MV-4-11 (cell line): ENCODE measurements around the gene PRKAA1.
"Not testable (repeated sequence)": the region's sequence is repeated elsewhere in the genome, so short reads cannot be mapped to it uniquely, and the experiment has no call there.

ENCODE experiments used
- DNase-seq: peaks from one replicate; lab custom pipeline; 2025; lab: John Stamatoyannopoulos, UW

PRKAA1 gene

DNA sequence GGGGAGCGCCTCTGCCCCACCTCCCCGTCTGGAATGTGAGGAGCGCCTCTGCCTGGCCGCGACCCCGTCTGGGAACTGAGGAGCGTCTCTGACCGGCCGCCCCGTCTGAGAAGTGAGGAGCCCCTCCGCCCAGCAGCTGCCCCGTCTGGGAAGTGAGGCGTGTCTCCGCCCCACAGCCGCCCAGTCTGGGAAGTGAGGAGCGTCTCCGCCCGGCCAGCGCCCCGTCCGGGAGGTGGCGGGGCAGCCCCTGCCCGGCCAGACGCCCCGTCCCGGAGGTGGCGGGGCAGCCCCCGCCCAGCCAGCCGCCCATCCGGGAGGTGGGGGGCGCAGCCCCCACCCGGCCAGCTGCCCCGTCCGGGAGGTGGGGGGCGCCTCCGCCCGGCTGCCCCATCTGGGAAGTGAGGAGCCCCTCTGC is 75.7 kb downstream of the PRKAA1 start:
- DNase-seq = not testable (repeated sequence)

DNA sequence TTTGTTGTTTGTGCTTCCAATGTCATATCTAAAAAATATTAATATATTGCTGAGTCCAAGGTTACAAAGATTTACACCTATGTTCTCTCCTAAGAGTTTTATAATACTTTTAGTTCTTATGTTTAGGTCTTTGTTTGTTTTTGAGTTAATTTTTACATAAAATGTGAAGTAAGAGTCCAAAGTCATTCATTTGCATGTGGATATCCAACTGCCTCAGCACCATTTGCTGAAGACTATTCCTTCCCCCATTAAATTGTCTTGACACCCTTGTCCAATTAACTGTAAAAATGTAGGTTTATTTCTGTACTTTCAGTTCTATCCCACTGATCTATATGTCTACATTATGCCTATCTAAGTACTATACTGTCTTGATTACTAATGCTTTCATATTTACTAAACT is 78.1 kb downstream of the PRKAA1 start:
- no peak for DNase-seq

DNA sequence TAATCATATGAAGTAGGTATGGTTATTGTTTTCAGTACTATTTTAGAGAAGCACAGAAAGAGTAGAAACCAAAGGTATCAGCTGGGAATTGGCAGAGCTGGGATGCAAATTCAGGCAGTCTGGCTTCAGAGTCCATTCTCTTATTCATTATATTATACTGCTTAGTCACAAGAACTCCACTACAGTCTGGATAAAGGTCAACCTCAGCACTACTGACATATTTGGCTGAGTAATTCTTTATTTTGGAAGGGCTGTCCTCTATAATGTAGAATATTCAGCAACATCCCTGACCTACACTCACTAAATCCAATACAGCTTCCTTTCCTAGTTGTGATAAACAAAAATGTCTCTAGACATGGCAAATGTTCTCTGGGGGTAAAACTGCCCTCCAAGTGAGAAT is 80.9 kb downstream of the PRKAA1 start:
- DNase-seq = no peak

DNA sequence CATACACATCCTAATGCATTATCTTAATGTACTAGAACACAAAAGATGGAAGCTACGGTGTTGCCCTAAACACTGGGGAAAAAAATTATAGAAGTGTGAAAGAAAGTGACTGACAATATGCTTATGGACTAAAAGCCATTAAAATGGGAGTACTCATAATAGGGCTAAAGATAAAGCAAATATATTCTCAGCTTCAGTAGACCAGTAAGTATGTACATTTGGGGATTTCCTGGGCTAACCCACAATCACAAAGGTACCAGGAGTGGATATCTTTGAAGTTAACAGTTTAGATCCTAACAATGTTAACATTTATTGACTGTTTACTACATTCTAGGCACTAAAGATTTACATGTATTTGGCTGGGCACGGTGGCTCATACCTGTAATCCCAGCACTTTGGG is 81.6 kb downstream of the PRKAA1 start:
- DNase-seq = no peak

DNA sequence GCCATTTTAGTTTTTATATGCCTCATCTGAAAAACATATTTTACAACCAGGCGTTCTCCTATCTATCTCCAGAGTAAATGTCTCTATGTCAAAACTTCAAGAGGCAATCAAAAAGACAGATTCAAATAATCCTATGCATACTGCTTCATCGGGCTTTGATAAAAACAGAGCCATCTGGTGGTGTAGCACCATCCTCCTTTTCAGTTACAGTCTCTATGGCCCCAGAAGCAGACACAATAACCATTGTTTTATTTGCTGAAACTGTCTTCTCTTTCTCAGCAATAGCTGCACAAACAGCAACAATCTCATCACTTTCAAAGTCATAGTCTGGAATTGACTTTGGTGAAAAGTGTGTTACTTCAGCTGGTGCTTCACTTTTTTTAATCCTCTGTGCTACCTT is 82.2 kb downstream of the PRKAA1 start:
- DNase-seq = no peak

DNA sequence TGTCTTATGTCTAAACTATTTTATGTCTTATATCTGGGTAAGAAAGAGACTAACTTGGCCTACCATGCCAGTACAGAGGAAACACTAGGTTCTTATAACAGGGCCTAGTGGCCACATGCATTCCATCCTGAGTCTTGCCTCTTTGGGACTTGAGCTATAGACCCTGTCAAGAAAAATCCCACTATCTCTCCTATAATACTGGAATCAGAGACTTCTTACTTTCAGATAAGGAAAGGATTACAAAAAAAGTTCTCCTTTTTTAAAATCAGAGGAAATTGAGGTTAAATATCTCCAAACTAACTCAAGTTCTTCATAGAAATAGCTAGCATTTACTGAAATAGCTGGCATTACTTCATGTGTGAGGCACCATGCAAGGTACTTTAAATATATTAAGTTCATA is 84.2 kb downstream of the PRKAA1 start:
- no peak for DNase-seq

DNA sequence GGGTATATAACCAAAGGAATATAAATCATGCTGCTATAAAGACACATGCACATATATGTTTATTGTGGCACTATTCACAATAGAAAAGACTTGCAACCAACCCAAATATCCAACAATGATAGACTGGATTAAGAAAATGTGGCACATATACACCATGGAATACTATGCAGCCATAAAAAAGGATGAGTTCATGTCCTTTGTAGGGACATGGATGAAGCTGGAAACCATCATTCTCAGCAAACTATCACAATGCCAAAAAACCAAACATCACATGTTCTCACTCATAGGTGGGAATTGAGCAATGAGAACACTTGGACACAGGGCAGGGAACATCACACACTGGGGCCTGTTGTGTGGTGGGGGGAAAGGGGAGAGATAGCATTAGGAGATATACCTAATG is 87.6 kb downstream of the PRKAA1 start:
- not testable (repeated sequence) for DNase-seq
